K562 (cell line): ENCODE data around the gene UBR3. TPM values are rescaled to one million over a fixed set of nuclear protein-coding genes. Genes with fewer than 3 reads are reported as not detected.

ENCODE experiments used
- ATAC-seq: fragments of 200-7000 bp; cut with Tn5 transposase; 3 replicates; pipeline ENCODE4 v1.9.1; 2020; ENCODE audit warnings: moderate library complexity
- BruUV-seq: library from RNA; stranded (reverse); fragments of 400-500 nt; replicated peaks from 2 replicates; lab custom pipeline; 2021; lab: Mats Ljungman, UMichigan
- CTCF ChIA-PET: fragments of 300-600 bp; formaldehyde crosslinking; extraction: SDS; loops from one replicate; lab custom pipeline; 2021; ENCODE audit warnings: low intra/inter-chr PET ratio; lab: Yijun Ruan, JAX
- POLR2A ChIA-PET: fragments of 300-600, 350-650 bp; sonication (Branson Sonifier 250); formaldehyde crosslinking; extraction: SDS; loops from one replicate; lab custom pipeline; 2021; ENCODE audit warnings: antibody characterized with exemption, inconsistent platforms; lab: Yijun Ruan, JAX
- DNase-seq, 4 experiments: peaks; one replicate each; pipeline versions ENCODE4 v3.0.0 to v3.0.0-alpha.2; 2011 to 2018; ENCODE audit warnings: low spot score in 3 of 4, mixed read lengths in 3 of 4; ENCODE audit errors: extremely low read depth in 1 of 4
- FAIRE-seq: peaks from 2 replicates; lab custom pipeline; 2011; peaks lifted over from hg19 to GRCh38; lab: Jason Lieb, UNC
- H2AFZ ChIP-seq: 2 replicates; pipeline ENCODE4 v1.6.0; 2011; ENCODE audit warnings: low read depth, low read length, control low read depth, inconsistent platforms
- H3K27ac ChIP-seq: fragments of 200-600 bp; 3 replicates; pipeline ENCODE4 v1.8.0; 2011; ENCODE audit warnings: low read depth, mild to moderate bottlenecking, control low read depth, inconsistent platforms, low read length, moderate library complexity, mixed read lengths; ENCODE audit errors: extremely low read depth
- H3K27me3 ChIP-seq, 2 experiments: fragments of 300-600 bp in 1 of 2; 2 replicates in 1 of 2; 3 replicates in 1 of 2; pipeline versions ENCODE4 v1.6.0 to v1.8.0; 2011; ENCODE audit warnings: inconsistent platforms in 2 of 2, low read length in 2 of 2, mild to moderate bottlenecking in 1 of 2, mixed read lengths in 1 of 2, moderate library complexity in 1 of 2; ENCODE audit not compliant: control insufficient read depth in 2 of 2, insufficient read depth in 2 of 2
- H3K36me3 ChIP-seq: fragments of 300-600 bp; 3 replicates; pipeline ENCODE4 v1.8.0; 2011; ENCODE audit warnings: mild to moderate bottlenecking, low read length, inconsistent platforms; ENCODE audit not compliant: control insufficient read depth, insufficient read depth
- H3K4me1 ChIP-seq, 2 experiments: fragments of 200-600 bp in 1 of 2; replicated peaks in 1 of 2; 2 replicates in 1 of 2; 3 replicates in 1 of 2; pipeline versions ENCODE4 v1.5.1 to v1.8.0; 2011; ENCODE audit warnings: inconsistent platforms in 2 of 2, low read length in 2 of 2, mild to moderate bottlenecking in 1 of 2, mixed read lengths in 1 of 2, moderate library complexity in 1 of 2; ENCODE audit not compliant: control insufficient read depth in 2 of 2, insufficient read depth in 2 of 2
- H3K4me2 ChIP-seq: 2 replicates; pipeline ENCODE4 v1.6.1; 2011; ENCODE audit warnings: low read length, control low read depth, inconsistent platforms, mixed read lengths; ENCODE audit not compliant: insufficient read depth
- H3K4me3 ChIP-seq: fragments of 200-600 bp; sonication (generic), shearing (Covaris generic); 2 replicates; pipeline ENCODE4 v1.5.1; 2016; ENCODE audit warnings: control low read depth, inconsistent platforms
- H3K79me2 ChIP-seq: fragments of 200-600 bp; 3 replicates; pipeline ENCODE4 v1.8.0; 2011; ENCODE audit warnings: low read length, inconsistent platforms; ENCODE audit not compliant: control insufficient read depth, insufficient read depth
- H3K9ac ChIP-seq, 2 experiments: 2 replicates each; pipeline versions ENCODE4 v1.6.0 to v1.6.1; 2011; ENCODE audit warnings: low read depth in 2 of 2, low read length in 2 of 2, control low read depth in 1 of 2, inconsistent platforms in 1 of 2, mild to moderate bottlenecking in 1 of 2, mixed read lengths in 1 of 2; ENCODE audit not compliant: insufficient read depth in 1 of 2
- H3K9me1 ChIP-seq: one replicate; pipeline ENCODE4 v1.6.0; 2011; ENCODE audit warnings: inconsistent platforms, mild to moderate bottlenecking, low read length, moderate library complexity; ENCODE audit not compliant: control insufficient read depth, insufficient read depth
- H3K9me3 ChIP-seq: replicated peaks from 2 replicates; pipeline ENCODE4 v1.5.1; 2011; ENCODE audit warnings: low read depth, low read length, inconsistent platforms; ENCODE audit not compliant: control insufficient read depth, insufficient read depth
- H4K20me1 ChIP-seq: replicated peaks from 2 replicates; pipeline ENCODE4 v1.6.1; 2011; ENCODE audit warnings: low read length, inconsistent platforms, mixed read lengths; ENCODE audit not compliant: control insufficient read depth, insufficient read depth
- BHLHE40 ChIP-seq: IDR thresholded peaks from 2 replicates; pipeline ENCODE4 v1.6.1; 2011; ENCODE audit warnings: low read length, improper control_type of control experiment
- BMI1 ChIP-seq: fragments of 150-350 bp; IDR thresholded peaks from 2 replicates; pipeline ENCODE4 v1.6.1; 2014; ENCODE audit warnings: low read length
- FIP1L1 ChIP-seq: fragments of 200-400 bp; formaldehyde crosslinking; IDR thresholded peaks from 2 replicates; pipeline ENCODE4 v1.6.1; 2018; ENCODE audit warnings: mild to moderate bottlenecking, low read depth, low read length; ENCODE audit not compliant: poor library complexity, severe bottlenecking
- MTF1 ChIP-seq: fragments of 250-450 bp; sonication (Bioruptor Pico); IDR thresholded peaks from 2 replicates; pipeline ENCODE4 v1.9.0; 2021; ENCODE audit warnings: moderate library complexity, mild to moderate bottlenecking, inconsistent platforms, borderline replicate concordance
- NR2C2 ChIP-seq, 2 experiments: fragments of 200-800 bp in 1 of 2; sonication (Bioruptor generic) in 1 of 2; sonication (generic) in 1 of 2; formaldehyde crosslinking in 1 of 2; IDR thresholded peaks; 2 replicates each; pipeline versions ENCODE4 v1.6.1 to v1.8.0; 2016 to 2022; ENCODE audit warnings: mild to moderate bottlenecking in 1 of 2, missing compliant biosample characterization in 1 of 2, missing genetic modification characterization in 1 of 2, missing genetic modification reagents in 1 of 2
- RHOXF2B ChIP-seq: fragments of 250-450 bp; sonication (Bioruptor Pico); conservative IDR thresholded peaks from 2 replicates; pipeline ENCODE4 v1.5.1; 2021
- SAP30 ChIP-seq: fragments of 200-600 bp; sonication (generic); IDR thresholded peaks from 2 replicates; pipeline ENCODE4 v1.6.1; 2012; ENCODE audit warnings: borderline replicate concordance, low read depth, mild to moderate bottlenecking, moderate library complexity, low read length, control low read depth, inconsistent platforms; ENCODE audit not compliant: insufficient read depth, poor library complexity, severe bottlenecking
- SMAD2 ChIP-seq: fragments of 150-350 bp; IDR thresholded peaks from 2 replicates; pipeline ENCODE4 v1.6.1; 2014; ENCODE audit warnings: low read depth, mild to moderate bottlenecking, low read length
- ZFX ChIP-seq: sonication (generic); formaldehyde crosslinking; IDR thresholded peaks from 2 replicates; pipeline ENCODE4 v1.8.0; 2022; ENCODE audit warnings: mild to moderate bottlenecking, missing genetic modification reagents, moderate library complexity
- ZNF12 ChIP-seq: sonication (generic); formaldehyde crosslinking; IDR thresholded peaks from 2 replicates; pipeline ENCODE4 v1.4.0; 2020; ENCODE audit warnings: mild to moderate bottlenecking, missing genetic modification reagents
- ZNF146 ChIP-seq: IDR thresholded peaks from one replicate; pipeline ENCODE4 v1.6.1; 2018; ENCODE audit warnings: missing compliant biosample characterization; ENCODE audit not compliant: unreplicated experiment
- ZNF224 ChIP-seq: sonication (generic); formaldehyde crosslinking; IDR thresholded peaks from 2 replicates; pipeline ENCODE4 v1.8.0; 2022; ENCODE audit warnings: mild to moderate bottlenecking, missing genetic modification reagents
- ZNF583 ChIP-seq: fragments of 250-450 bp; sonication (Bioruptor Pico); IDR thresholded peaks from 2 replicates; pipeline ENCODE4 v1.4.0; 2020
- WGBS: fragments of 100-300 bp; shearing (Covaris generic); methylation state at CpG from one replicate; pipeline ENCODE4 v1.1.6; 2016; ENCODE audit warnings: low coverage, mixed read lengths; ENCODE audit not compliant: insufficient coverage; ENCODE audit errors: missing lambda C conversion rate; 5-methylcytosine and 5-hydroxymethylcytosine counted together
- in situ Hi-C: fragments of 300-500 bp; cut with MboI; formaldehyde crosslinking; loops from 4 replicates; pipeline ENCODE4 v1.15.0; 2018; ENCODE audit warnings: inconsistent platforms, mixed read lengths
- intact Hi-C: fragments of 100-400 bp; cut with micrococcal nuclease; formaldehyde crosslinking; loops from 2 replicates; pipeline ENCODE4 v1.14.2; 2022
- polyA plus RNA-seq, 8 experiments: library from polyadenylated mRNA; depleted of rRNA in 4 of 8; stranded (reverse) in 5 of 8; unstranded in 3 of 8; fragments of >200 nt; fragmentation: Nextera tagmentation in 2 of 8; fragmentation: Illumina TruSeq in 1 of 8; extraction: Ambion mirVana in 2 of 8; extraction: Trizol in 1 of 8; gene quantifications; 2 replicates each; pipeline versions ENCODE4 v1.2.1 to v1.2.3, GENCODE V29; 2011 to 2014; ENCODE audit warnings: inconsistent platforms in 1 of 8, missing spikeins in 1 of 8
- total RNA-seq, 7 experiments: library from RNA; depleted of rRNA in 6 of 7; stranded (reverse); fragments of >200 nt in 6 of 7; fragmentation: Illumina TruSeq in 2 of 7; extraction: Trizol in 2 of 7; gene quantifications; 2 replicates each; pipeline versions ENCODE4 v1.2.1 to v1.2.3, GENCODE V29; 2011 to 2021; ENCODE audit warnings: low replicate concordance in 1 of 7
- TF ChIP-seq, protein P1 (sequence below): fragments of 250-450 bp; sonication (Bioruptor Pico); IDR thresholded peaks from 2 replicates; pipeline ENCODE4 v1.5.0; 2020; ENCODE audit warnings: mild to moderate bottlenecking
- TF ChIP-seq, protein P2 (sequence below): fragments of 450-650 bp; IDR thresholded peaks from 2 replicates; pipeline ENCODE4 v1.6.1; 2018; ENCODE audit warnings: mild to moderate bottlenecking, low read depth; ENCODE audit not compliant: partially characterized antibody

The UBR3 gene
- total and polyA plus RNA-seq, 9 of the 15 experiments (the other 6 are each of a cell fraction or from before 2014, with no cell fraction given), result 14.4 to 63.5 (median 40.4) TPM

- intact Hi-C loops, result no loop called here
- Histone ChIP-seq H3K9me1 (no peaks in the 10 kb centered on the region), H2AFZ (no peak overlapping the region), H3K9ac (no peak overlapping the region), H3K9me3 (no peaks in the 10 kb centered on the region), H3K27me3 (no peaks in the 10 kb centered on the region), H4K20me1 (no peaks in the 10 kb centered on the region), H3K4me2 (no peak overlapping the region), H3K79me2 (no peaks in the 10 kb centered on the region), H3K27ac (no peak overlapping the region), H3K4me1 (peaks cover 0 to 23% of the 10 kb centered on the region in 2 experiments; a peak in 3 of 5 replicates), H3K4me3 (no peak overlapping the region), H3K36me3 (peaks cover 10% of the 10 kb centered on the region; the same call in 1 of the 3 replicates)
- ATAC-seq (no peak), FAIRE-seq (no peak), DNase-seq (no peak)
- in situ Hi-C loops, result no loop called here
- ChIA-PET POLR2A (interaction anchor here (0.6 kb wide), 1 partner anchor 380 kb away, joined by 5 read pairs; no protein-coding TSS in a partner anchor), CTCF (no interaction called here)
- TF ChIP-seq FIP1L1, result no peak
- TF ChIP-seq, protein P1, sequence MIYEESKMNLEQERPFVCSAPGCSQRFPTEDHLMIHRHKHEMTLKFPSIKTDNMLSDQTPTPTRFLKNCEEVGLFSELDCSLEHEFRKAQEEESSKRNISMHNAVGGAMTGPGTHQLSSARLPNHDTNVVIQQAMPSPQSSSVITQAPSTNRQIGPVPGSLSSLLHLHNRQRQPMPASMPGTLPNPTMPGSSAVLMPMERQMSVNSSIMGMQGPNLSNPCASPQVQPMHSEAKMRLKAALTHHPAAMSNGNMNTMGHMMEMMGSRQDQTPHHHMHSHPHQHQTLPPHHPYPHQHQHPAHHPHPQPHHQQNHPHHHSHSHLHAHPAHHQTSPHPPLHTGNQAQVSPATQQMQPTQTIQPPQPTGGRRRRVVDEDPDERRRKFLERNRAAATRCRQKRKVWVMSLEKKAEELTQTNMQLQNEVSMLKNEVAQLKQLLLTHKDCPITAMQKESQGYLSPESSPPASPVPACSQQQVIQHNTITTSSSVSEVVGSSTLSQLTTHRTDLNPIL (CRISPR knock-in tag), result no peak
- no peak for TF ChIP-seq ZNF12
- TF ChIP-seq ZNF224 (CRISPR knock-in tag), result no peak
- TF ChIP-seq, protein P2, sequence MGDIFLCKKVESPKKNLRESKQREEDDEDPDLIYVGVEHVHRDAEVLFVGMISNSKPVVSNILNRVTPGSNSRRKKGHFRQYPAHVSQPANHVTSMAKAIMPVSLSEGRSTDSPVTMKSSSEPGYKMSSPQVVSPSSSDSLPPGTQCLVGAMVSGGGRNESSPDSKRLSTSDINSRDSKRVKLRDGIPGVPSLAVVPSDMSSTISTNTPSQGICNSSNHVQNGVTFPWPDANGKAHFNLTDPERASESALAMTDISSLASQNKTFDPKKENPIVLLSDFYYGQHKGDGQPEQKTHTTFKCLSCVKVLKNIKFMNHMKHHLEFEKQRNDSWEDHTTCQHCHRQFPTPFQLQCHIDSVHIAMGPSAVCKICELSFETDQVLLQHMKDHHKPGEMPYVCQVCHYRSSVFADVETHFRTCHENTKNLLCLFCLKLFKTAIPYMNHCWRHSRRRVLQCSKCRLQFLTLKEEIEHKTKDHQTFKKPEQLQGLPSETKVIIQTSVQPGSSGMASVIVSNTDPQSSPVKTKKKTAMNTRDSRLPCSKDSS, result no peak
- no peak for TF ChIP-seq SMAD2
- TF ChIP-seq BHLHE40, result no peak
- no peak for TF ChIP-seq BMI1
- TF ChIP-seq RHOXF2B (CRISPR knock-in tag), result no peak
- no peak for TF ChIP-seq MTF1 (CRISPR knock-in tag)
- no peak for TF ChIP-seq ZNF583 (CRISPR knock-in tag)
- no peak for TF ChIP-seq ZFX (CRISPR knock-in tag)
- TF ChIP-seq NR2C2 (CRISPR knock-in tag; IDR thresholded peaks at IDR 0.05), result no peak
- TF ChIP-seq NR2C2 (tag; IDR thresholded peaks at IDR 0.05), result no peak
- TF ChIP-seq ZNF146 (CRISPR knock-in tag), result no peak
- TF ChIP-seq SAP30, result no peak
- 70% methylated on average over 2 of the region's 2 CpGs for WGBS
- BruUV-seq, result no TSS peak
Measured at GRCh38 chr2:170087413-170087793, 260.1 kb downstream of the UBR3 start.
